ENCODE results near the gene SRA1.

SRA1 gene

DNA sequence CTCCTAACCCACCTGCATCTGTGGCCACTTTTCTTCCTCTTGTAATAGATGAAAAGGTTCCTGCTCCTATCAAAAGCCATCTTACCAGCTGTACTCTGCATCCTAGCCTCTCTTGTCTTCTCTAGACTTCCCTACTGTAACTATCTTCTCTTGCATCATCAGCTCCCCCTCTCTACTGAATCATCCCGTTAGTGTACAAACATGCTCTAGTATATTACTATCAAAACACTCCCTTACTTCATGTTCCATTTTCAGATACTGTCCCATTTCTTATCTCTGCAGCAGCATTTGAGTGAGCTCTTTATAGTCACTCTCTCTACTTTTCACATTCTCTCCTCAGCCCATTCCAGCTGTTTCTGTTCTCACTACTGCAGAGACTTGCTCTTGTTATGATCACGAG is 2.8 kb downstream of the SRA1 start:
- peak; percentile 51 to 78 for DNase-seq (ENCODE audit: low read depth in 2 of 2)
- TF ChIP-seq, protein P1, sequence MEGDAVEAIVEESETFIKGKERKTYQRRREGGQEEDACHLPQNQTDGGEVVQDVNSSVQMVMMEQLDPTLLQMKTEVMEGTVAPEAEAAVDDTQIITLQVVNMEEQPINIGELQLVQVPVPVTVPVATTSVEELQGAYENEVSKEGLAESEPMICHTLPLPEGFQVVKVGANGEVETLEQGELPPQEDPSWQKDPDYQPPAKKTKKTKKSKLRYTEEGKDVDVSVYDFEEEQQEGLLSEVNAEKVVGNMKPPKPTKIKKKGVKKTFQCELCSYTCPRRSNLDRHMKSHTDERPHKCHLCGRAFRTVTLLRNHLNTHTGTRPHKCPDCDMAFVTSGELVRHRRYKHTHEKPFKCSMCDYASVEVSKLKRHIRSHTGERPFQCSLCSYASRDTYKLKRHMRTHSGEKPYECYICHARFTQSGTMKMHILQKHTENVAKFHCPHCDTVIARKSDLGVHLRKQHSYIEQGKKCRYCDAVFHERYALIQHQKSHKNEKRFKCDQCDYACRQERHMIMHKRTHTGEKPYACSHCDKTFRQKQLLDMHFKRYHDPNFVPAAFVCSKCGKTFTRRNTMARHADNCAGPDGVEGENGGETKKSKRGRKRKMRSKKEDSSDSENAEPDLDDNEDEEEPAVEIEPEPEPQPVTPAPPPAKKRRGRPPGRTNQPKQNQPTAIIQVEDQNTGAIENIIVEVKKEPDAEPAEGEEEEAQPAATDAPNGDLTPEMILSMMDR (IDR thresholded peaks at IDR 0.05; ENCODE audit: low read depth, low read length): no peak
- H3K4me3 ChIP-seq (replicated peaks in 1 of 2; ENCODE audit: low read depth in 2 of 2, low read length in 2 of 2): no peak overlapping the region

DNA sequence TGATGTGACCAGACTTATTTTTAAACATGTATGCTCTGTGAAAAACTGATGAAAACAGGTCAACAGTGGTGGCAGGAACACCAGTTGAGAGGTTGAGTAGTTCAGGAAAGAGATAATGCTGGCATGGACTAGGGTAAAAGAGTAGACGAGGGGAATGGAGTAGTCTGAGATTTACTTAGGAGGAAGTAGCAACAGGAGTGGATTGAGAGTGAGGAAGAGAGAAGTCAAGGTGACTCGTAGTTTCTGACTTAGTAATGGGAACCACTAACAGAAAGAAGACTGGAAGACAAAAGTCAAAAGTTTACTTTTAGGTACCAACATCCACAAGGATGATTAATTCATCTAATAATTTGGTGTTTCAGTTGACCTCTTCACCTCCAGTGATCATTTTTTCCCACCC is 3.6 kb downstream of the SRA1 start:
- H3K4me3 ChIP-seq (replicated peaks in 1 of 2; ENCODE audit: low read depth in 2 of 2, low read length in 2 of 2): no peak overlapping the region
- peak in 1 of 2 donors; percentile 32 for DNase-seq (ENCODE audit: low read depth in 2 of 2)
- TF ChIP-seq, protein P1 (IDR thresholded peaks at IDR 0.05; ENCODE audit: low read depth, low read length): no peak

- TF ChIP-seq, protein P1 (IDR thresholded peaks at IDR 0.05; ENCODE audit: low read depth, low read length): no peak
- DNase-seq (ENCODE audit: low read depth in 2 of 2): no peak
- no peak overlapping the region for H3K4me3 ChIP-seq (replicated peaks in 1 of 2; ENCODE audit: low read depth in 2 of 2, low read length in 2 of 2)
Measured at GRCh38 chr5:140551872-140552271, 5.4 kb downstream of the SRA1 start.

DNA sequence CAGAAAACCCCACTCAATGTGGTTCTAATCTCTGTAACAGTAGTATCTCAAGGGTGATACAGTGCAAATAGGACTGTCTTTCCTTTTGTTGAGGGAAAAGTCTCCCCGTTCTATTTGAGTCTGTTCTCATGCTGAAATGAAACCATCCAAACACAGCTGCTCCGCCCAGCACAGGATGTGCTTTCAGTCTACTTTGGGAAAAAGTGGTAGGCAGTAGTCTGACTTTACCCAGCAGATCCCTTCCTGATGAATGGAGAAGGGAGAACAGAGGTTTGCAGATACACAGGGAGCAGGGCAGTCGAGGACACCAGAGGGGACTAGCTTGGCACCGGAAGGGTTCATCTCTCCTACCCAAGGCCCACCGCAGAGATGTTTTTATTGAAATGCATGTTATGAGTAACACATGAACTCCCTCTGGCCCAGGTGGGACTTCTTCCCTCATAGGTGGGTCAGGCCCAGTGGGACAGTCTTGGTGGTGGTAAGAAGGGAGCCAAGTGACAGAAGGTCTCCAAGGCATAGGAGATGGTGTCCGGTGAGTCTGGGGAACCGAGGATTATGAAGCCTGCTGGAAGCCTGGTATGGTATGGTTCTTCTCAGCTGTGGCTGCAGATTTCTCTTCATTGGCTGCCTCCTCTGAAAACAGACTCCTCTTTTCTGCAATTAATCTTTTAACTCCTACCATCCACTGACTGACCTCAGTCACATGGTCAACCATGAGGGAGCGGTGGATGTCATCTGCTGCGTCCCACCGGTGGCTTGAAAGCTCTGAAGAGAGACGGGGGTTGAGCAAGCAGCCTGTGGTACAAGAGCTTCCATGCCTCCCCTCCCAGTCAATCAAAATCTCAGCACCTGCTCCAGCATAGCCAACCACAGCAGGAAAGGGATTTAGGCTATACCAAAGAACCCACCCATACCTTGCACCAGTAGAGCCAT is 6.9 kb downstream of the SRA1 start:
- H3K4me3 ChIP-seq (replicated peaks in 1 of 2; ENCODE audit: low read depth in 2 of 2, low read length in 2 of 2): no peak overlapping the region

DNA sequence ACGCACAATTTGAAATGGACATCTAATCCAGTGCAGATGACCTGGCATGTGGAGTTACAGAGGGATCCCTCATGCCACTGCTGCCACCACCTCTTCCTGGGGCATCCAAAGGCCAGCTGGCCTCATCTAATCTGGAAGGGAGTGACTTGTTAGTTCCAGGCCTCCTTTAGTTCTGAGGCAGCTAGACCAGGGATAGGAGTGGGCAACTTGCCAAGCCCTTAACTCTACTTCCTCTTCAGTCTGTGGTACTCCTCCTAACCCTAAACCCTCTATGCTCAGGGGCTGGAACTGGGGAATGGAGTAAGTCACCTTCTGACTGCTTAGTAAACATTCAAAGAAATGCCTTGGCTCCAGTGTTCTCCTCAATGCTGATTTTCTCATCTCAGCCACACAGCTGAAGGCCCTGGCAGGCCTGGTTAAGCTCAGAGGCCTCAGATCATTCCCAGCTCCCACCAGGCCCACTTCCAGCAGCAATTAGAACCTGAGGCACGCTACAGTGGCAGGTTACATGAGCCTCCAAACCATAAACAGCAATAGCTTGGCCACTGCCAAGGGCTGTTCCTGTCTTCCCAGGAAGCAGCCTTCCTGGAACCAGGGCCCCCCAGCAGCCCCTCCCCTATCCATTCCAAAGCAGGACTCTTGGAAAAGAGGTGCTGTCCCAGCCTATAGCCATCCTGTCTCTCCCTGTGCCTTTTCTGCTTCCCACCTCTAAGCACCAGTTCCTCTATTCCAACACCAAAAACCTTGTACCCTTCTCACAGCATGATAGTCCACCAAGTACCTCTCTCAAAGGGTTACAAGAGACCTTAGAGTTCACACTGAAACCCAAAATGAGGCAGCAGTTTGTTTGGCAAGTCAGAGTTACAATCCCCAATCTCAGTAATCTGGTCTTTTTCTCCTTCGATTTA is 7.8 kb downstream of the SRA1 start:
- peak; percentile 40 to 77 for DNase-seq (ENCODE audit: low read depth in 2 of 2)
- TF ChIP-seq, protein P1 (IDR thresholded peaks at IDR 0.05; ENCODE audit: low read depth, low read length): no peak
- H3K4me3 ChIP-seq (replicated peaks in 1 of 2; ENCODE audit: low read depth in 2 of 2, low read length in 2 of 2): no peak overlapping the region

More for the DNA sequence above, 6.9 kb downstream of the SRA1 start:
- TF ChIP-seq, protein P1 (IDR thresholded peaks at IDR 0.05; ENCODE audit: low read depth, low read length): no peak
- DNase-seq (ENCODE audit: low read depth in 2 of 2): no peak

DNA sequence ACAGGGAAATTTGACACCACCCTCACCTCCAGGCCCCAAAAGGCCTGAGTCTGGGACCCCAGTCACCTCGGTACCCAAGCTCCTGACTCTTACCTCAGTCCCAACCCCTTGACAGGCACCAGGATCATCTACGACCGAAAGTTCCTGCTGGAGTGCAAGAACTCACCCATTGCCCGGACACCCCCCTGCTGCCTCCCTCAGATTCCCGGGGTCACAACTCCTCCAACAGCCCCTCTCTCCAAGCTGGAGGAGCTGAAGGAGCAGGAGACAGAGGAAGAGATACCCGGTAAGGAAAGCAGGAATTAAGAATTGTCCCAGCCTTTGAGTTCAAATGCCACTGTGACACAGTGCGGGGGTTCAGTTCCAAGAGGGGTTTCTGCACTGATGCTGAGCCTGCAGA is 8.5 kb downstream of the SRA1 start:
- TF ChIP-seq, protein P1 (IDR thresholded peaks at IDR 0.05; ENCODE audit: low read depth, low read length): no peak
- no peak overlapping the region for H3K4me3 ChIP-seq (replicated peaks in 1 of 2; ENCODE audit: low read depth in 2 of 2, low read length in 2 of 2)
- DNase-seq (ENCODE audit: low read depth in 2 of 2): no peak

All from cardiac fibroblast (primary cell).